ENCODE data around the gene SIPA1L2.
"Not testable (repeated sequence)": the region's sequence is repeated elsewhere in the genome, so short reads cannot be mapped to it uniquely, and the experiment has no call there.

SIPA1L2 gene

DNA sequence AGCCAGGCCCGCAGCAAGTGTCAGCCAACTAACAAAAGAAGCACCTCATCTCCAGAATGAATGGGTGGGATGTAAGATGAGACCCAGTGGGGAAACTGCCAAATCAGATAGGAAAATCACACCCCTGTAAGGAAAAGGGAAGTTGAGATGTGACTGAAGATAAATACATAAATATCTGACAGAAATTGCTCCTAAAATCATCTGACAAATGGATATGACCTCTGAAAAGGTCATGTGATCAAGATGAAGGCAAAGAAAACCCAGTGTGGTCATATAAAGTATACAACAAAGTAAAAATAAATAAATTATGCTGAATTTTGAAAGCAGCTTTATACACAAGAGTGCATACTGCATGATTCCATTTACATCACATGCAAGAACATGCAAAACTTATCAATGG lies 12.7 kb downstream of the SIPA1L2 start:
- in situ Hi-C loops (cut with MboI; ENCODE audit: low sequenced_read_pairs): no loop called here

- in situ Hi-C loops (cut with MboI; ENCODE audit: low sequenced_read_pairs): no loop called here
Measured at GRCh38 chr1:232615306-232615800, 14.6 kb downstream of the SIPA1L2 start.

- in situ Hi-C loops (cut with MboI; ENCODE audit: low sequenced_read_pairs): no loop called here
Measured at GRCh38 chr1:232614811-232615210, 15.1 kb downstream of the SIPA1L2 start.

GRCh38 chr1:232613752-232614381 lies 16.1 kb downstream of the SIPA1L2 start:
- in situ Hi-C loops (cut with MboI; ENCODE audit: low sequenced_read_pairs): no loop called here

DNA sequence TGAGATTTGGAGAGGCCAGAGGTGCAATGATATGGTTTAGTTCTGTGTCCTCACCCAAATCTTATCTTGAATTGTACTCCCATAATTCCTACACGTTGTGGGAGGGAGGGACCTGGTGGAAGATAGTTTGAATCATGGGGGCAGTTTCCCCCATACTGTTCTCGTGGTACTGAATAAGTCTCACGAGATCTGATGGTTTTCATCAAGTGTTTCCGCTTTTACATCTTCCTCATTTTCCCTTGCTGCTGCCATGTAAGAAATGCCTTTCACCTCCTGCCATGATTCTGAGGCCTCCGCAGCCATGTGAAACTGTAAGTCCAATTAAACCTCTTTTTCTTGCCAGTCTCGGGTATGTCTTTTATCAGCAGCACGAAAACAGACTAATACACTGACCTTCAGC lies 17.1 kb downstream of the SIPA1L2 start:
- in situ Hi-C loops (cut with MboI; ENCODE audit: low sequenced_read_pairs): not testable (repeated sequence)

GRCh38 chr1:232611834-232612233 lies 18.1 kb downstream of the SIPA1L2 start:
- in situ Hi-C loops (cut with MboI; ENCODE audit: low sequenced_read_pairs): no loop called here

DNA sequence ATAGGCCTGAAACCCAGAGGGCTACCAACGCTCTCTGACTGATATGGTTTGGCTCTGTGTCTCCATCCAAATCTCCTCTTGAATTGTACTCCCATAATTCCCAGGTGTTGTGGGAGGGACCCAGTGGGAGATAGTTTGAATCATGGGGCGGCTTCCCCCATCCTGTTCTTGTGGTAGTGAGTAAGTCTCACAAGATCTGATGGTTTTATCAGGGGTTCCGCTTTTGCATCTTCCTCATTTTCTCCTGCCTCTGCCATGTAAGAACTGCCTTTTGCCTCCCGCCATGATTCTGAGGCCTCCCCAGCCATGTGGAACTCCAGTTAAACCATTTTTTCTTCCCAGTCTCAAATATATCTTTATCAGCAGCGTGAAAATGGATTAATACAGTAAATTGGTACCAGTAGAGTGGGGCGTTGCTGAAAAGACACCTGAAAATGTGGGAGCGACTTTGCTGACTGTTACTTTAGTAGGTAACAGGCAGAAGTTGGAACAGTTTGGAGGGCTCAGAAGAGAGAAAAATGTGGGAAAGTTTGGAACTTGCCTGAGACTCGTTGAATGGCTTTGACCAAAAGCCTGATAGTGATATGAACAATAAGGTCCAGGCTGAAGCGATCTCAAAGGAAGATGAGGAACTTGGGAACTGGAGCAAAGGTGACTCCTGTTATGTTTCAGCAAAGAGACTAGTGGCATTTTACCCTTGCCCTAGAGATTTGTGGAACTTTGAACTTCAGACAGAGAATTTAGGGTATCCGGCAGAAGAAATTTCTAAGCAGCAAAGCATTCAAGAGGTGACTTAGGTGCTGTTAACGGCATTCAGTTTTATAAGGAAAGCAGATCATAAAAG lies 18.8 kb downstream of the SIPA1L2 start:
- in situ Hi-C loops (cut with MboI; ENCODE audit: low sequenced_read_pairs): not testable (repeated sequence)

DNA sequence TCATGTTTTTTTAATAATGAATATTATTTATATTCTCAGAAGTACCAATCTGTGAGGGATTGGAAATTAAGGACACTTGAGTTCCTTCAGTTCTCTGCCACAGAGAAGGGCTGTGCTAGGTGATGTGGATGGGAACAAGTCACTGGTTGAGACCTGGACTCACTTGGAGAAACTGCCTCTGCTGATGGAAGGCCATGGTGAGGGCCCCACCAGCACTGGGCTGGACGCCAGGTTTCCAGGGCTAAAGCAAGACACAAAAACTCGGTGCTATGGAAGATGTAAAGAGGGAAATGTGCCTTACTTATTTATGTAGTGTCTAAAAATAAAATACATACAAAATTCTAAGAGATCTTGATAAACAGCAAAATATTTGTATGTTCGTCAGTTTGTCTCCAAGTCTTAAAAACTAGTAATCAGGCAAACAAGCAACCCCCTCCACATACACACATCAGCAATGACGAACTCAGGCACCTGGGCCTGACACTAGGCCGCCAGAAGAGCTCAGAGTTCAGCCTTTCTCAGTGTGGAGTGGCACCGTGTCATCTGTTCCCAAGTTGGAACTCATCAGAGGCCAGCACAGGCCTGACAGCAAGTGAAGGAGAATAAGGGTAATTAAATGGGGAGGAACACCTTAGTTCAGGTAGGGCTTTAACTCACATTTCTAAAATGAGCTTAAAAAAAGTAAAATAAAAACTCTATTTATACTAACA lies 19.6 kb downstream of the SIPA1L2 start:
- in situ Hi-C loops (cut with MboI; ENCODE audit: low sequenced_read_pairs): no loop called here

GRCh38 chr1:232608427-232608826 lies 21.5 kb downstream of the SIPA1L2 start:
- in situ Hi-C loops (cut with MboI; ENCODE audit: low sequenced_read_pairs): no loop called here

GRCh38 chr1:232602622-232603021 lies 27.3 kb downstream of the SIPA1L2 start:
- in situ Hi-C loops (cut with MboI; ENCODE audit: low sequenced_read_pairs): no loop called here

- in situ Hi-C loops (cut with MboI; ENCODE audit: low sequenced_read_pairs): no loop called here
Measured at GRCh38 chr1:232600424-232601258, 29.3 kb downstream of the SIPA1L2 start.

DNA sequence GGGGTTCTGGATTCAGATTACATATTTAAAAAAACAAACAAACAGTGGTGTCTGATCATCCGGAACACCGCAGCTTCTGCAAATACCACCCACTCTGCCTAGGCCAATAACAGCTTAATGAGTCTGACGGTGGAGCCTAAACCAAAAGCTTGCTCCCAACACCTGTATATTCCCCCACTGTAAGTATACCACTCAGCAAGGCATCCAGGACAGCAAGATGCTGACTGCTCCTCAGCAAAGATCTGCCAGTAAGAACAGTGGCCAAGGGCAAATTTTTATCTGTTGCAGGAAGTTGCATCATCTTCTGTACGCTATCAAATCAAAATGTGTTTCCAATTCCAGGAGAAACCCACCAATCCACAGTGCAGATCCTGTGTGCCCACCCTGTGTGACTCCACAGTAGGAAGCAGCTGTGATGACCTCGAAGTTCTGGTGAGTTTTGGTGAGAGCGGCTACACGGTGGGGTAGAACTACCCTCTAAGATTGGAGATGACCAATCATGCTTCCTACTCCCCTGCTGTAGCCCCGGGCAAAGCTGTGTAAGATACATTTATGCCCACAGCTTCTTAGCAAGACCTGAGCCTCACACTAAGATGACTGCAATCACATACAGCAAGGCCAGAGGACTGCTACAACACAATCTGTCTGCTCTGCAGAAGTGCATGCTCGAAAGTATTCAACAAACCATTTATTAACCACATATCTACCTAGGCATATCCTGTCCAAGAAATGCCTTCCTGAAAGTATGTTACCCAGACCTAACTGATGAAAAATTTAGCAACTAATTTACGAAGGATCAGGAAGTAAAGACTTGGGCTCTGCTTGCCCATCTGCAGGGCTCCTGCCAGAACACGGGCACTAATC lies 30.5 kb downstream of the SIPA1L2 start:
- in situ Hi-C loops (cut with MboI; ENCODE audit: low sequenced_read_pairs): no loop called here

- in situ Hi-C loops (cut with MboI; ENCODE audit: low sequenced_read_pairs): no loop called here
Measured at GRCh38 chr1:232598837-232599177, 31.1 kb downstream of the SIPA1L2 start.

DNA sequence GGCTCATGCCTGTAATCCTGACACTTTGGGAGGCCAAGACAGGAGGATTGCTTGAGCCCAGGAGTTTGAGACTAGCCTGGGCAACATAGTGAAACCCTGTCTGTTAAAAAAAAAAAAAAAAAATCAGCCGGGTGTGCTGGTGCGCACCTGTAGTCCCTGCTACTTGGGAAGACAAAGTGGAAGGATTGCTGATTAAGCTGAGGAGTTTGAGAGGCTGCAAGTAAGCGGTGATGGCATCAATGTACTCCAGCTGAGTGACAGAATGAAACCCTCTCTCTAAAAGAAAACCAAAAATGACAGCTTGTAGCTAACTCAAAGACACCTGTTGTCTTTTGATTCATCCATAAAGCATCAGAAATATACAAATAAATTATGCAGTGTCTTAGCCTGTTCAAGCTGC lies 31.8 kb downstream of the SIPA1L2 start:
- in situ Hi-C loops (cut with MboI; ENCODE audit: low sequenced_read_pairs): no loop called here

DNA sequence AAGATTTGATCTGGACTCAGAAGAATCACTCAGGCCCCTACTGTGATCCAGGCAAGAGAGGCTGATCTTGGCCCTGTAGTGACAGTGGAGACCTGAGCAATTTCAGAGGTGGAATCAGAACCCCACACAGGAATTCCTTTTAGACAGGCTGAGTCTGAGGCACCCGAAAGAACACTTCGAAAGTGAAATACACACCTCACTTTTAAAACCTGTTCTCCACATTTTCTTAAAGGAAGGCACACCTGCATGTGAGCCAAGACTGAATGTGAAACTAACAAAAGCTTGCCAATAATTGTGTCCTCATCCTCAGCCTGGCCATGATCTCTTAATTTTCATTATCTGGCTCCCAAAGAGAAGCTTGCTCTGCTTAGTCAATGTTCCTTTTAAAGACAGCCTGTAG lies 32.2 kb downstream of the SIPA1L2 start:
- in situ Hi-C loops (cut with MboI; ENCODE audit: low sequenced_read_pairs): no loop called here

- in situ Hi-C loops (cut with MboI; ENCODE audit: low sequenced_read_pairs): no loop called here
Measured at GRCh38 chr1:232596666-232597303, 33.1 kb downstream of the SIPA1L2 start.

GRCh38 chr1:232594768-232595698 lies 34.9 kb downstream of the SIPA1L2 start:
- in situ Hi-C loops (cut with MboI; ENCODE audit: low sequenced_read_pairs): no loop called here

- in situ Hi-C loops (cut with MboI; ENCODE audit: low sequenced_read_pairs): no loop called here
Measured at GRCh38 chr1:232593717-232594502, 36.0 kb downstream of the SIPA1L2 start.

Measured in HL-60/S4 (cell line).